ENCODE data around the gene ZNF207.

DNA sequence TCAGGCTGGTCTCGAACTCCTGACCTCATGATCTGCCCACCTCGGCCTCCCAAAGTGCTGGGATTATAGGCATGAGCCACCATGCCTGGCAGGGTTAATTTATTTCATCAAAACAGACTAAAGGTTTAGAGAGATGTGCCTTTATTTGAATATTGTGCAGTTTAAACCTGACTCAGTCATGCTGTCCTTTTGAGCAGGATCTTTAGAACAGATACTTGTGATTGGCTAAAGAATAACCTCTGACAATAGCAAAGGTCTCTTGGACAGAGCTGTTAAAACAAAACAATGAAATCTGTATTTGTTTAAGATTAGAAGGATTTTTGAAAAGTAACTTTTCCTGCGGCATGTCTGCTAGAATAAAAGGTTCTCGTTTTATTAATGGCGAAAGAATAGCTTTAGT is 36.0 kb downstream of the ZNF207 start:
- TF ChIP-seq MAZ (IDR thresholded peaks at IDR 0.05; ENCODE audit: borderline replicate concordance, low read depth, low read length) (no peak), HOXB5 (CRISPR knock-in tag; IDR thresholded peaks at IDR 0.05) (no peak)
